Dermis microvascular lymphatic vessel endothelial cell (primary cell): ENCODE measurements around the gene SLC6A19. TPM values are rescaled to one million over a fixed set of nuclear protein-coding genes. Genes with fewer than 3 reads are reported as not detected.
A peak's percentile ranks its signal among the peaks of the same experiment; 100 is the strongest.

Experiments used
- DNase-seq, 2 donors: peaks; one replicate each; pipeline versions ENCODE4 v3.0.0 to v3.0.0-alpha.2; 2010; ENCODE audit warnings: low read depth in 2 of 2
- total RNA-seq: library from RNA; depleted of rRNA; stranded (reverse); fragments of >200 nt; gene quantifications from 2 replicates; pipeline ENCODE4 v1.2.1, GENCODE V29; 2014

Gene SLC6A19
- total RNA-seq, 1 donor from 2014 or later = not detected

DNA sequence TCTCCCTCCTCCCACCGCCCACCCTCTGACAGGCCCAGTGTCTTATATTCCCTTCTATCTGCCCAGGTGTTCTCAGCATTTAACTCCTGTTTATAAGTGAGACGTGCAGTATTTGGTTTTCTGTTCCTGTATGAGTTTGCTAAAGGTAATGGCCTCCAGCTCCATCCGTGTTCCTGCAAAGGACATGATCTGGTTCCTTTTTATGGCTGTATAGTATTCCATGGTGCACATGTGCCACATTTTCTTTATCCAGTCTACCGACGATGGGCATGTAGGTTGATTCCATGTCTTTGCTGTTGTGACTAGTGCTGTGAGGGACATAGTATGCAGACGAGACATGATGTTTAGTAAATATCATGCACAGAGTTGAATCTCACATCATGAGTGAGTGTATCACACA, 7.0 kb upstream of the SLC6A19 start:
- DNase-seq = no peak

DNA sequence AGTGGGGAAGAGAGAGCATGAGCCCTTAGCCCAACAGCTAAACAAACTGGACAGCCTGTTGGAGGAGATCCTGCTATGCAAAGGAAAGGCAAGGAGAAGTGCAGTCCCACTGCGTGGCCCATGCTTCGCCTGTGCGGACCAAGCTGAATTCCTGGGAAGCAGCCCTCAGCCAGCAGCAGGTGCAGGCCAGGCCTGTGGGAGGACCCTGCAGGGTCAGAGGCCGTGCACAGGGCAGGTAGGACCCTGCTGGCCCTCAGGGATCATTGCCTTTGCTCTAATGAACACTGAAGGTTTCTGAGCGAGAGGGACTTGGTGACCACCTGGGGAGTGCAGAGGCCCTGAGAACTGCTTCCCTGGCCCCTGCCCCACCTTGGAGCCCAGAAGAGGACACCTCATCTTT, 6.0 kb upstream of the SLC6A19 start:
- DNase-seq = no peak

DNA sequence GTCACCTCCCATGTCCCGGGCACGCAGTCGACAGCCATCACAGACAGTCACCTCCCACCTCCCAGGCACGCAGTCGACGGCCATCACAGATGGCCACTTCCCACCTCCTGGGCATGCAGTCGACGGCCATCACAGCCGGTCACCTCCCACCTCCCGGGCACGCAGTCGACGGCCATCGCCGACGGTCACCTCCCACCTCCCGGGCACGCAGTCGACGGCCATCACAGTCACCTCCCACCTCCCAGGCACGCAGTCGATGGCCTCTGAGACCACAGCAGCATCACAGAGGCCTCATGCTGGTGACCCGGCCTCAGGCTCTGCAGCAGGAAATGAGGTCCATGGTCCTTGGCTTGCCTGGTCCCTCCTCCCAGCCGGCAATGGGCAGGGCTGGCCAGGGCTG, 5.5 kb upstream of the SLC6A19 start:
- no peak for DNase-seq

DNA sequence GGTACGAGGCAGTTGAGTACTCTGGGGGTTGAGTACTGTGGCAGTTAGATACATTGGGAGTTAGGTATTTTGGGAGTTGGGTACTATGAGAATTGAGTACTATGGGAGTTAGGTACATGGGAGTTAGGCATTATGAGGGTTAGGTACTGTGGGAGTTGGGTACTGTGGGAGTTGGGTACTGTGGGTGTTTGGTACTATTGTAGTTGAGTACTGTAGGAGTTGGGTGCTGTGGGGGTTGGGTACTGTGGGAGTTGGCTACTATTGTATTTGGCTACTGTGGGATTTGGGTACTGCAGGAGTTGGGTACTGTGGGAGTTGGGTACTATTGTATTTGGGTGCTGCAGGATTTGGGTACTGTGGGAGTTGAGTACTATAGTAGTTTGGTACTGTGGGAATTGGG, 4.8 kb upstream of the SLC6A19 start:
- no peak for DNase-seq

DNA sequence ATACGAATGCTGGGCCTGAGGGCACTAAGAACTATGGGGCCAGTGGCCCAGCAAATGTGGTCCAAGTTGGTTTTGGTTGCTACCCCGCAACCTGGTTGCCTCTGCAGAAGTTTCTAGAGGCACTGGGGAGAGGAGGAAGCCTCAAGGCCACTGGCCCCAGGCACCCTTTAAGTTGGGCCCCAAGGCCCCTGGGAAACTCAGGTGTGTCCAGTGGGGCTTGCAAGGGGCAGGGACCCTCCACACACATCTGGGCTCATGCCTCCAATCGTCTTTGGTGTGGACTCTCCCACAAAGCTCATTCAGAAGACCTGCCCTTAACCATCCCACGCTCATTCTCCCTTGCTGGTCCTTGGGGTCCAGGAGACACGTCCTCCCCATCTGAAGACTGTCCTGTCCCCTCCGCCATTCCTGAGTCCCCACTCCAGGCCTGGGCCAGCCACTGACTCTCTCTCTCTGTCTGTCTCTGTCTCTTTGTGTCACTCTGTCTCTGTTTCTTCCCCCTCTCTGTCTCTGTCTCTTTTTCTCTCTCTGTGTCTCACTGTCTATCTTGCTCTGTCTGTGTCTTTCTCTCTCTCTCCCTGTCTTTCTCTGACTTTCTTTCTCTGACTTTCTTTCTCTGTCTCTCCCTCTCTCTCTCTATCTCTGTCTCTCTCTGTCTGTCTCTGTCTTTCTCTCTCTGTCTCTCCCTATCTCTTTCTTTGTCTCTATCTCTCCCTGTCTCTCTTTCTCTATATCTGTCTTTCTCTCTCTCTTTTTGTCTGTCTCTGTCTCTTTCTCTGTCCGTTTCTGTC, 3.3 kb upstream of the SLC6A19 start:
- DNase-seq = no peak

DNA sequence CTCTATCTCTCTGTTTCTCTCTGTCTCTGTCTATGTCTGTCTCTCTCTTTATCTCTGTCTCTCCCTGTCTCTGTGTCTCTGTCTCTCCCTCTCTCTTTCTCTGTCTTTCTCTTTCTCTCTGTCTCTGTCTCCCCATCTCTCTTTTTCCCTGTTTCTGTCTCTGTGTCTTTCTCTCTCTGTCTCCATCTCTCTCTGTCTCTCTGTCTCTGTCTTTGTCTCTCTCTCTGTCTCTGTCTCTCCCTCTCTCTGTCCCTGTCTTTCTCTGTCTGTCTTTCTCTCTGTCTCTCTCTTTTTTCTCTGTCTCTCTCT, 2.1 kb upstream of the SLC6A19 start:
- DNase-seq = no peak

DNA sequence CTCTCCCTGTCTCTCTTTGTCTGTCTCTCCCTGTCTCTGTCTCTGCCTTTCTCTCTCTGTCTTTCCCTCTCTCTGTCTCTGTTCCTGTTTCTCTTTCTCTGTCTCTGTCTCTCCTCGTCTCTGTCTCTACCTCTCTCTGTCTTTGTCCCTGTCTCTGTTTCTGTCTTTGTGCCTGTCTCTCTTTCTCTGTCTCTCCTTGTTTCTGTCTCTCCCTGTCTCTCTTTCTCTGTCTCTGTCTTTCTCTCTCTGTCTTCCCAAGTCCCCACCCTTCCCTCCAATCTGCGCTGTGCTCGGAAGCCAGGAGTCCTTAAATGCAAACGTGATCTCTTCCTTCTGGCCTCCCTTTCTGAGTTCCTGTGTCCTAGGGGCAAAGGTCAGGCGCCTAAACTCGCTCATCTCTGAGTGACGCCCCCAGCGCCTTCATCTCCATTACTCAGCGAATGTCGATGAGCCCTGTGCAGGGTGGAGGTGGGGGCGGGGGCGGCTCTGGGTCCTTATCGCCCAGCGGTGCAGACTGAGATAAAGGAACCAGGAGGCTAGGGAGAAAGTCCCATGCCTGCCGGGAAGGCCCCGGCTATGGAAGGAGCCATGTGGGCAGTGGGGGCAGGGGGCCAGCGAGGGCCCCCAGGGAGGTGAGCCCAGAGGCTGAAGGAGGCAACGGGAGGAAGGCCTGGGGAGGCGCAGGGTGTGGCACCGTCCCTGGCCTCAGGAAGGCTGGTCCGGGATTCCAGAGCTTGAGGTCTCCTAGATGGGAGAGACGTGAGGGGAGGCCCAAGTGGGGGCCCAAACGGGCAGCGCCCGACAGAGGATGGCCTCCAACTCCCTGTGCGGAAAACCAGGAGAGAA, 1.5 kb upstream of the SLC6A19 start:
- DNase-seq = no peak

DNA sequence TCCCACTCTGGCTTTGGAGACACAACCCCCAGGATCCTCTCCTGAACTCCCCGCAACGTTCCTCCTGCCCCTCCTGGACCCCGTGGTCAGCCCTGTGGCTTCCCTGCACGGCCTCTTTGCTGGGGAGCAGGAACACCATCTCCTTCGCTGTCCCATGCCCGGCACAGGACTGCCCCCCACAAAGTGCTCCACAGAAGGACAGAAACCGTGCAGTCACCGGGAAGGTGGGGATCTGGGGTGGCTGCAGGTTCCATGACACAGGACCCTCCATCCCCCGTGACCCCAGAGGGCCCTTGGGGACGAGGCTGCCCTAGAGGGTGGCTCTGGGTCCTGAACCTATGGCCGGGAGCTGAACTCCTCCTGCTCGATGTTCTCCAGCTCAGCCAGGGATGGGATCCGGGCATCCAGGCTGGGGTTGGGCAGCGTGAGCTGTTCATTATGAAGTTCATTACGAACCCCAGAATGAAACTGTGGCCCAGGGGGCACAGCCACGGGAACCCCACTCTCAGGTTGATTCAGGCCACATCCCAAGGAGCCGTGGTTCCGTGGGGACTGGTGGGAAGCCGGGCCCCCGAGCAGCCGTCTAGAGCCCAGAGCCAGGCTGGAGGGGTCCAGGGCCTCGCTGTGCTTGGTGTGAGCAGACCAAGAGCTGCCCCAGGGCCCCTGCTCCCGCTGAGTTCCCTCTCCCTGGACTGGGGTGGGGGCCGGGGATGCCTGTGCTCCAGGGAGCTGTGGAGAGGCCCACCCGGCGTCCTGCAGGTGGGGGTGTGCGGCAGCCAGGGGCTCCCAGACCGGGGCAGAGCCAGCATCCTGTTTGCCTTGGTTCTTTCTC, 684 bp upstream of the SLC6A19 start:
- DNase-seq = no peak

DNA sequence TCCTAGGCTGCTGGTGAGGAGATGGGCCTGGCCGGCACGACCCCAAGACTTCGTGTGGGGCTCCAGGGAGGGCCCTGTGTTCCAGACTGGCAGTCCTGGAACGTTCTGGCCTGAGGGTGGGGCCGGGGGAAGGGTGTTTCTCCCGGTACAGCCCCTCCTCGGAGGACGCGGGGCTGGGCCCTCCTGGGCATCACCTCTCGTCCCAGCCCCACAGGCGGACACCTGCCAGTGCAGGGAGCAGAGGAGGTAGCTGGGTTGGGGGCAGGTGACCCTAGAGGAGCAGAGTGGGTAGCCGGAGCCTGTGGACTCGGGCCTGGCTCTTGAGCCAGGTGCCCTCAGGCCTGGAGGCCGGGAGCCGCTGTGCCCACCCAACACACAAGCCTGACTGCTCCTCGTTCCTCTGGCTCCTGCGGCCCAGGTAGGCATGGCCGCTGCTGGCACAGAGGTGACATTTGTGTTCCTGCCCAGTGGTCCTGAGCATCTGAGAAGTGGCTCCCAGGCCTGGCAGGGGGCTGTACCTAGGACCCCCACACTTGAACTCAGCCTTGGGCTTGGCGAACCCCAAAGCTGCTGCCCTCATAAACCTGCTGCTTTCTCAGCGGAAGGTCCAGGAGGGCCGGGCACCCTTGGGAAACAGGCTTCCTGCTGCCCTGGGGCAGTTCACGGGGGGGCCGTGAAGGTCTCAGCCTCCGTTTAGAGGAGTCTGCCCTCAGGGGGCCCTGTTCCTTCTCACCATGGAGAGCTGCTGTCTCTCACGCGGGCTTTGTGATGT, 817 bp downstream of the SLC6A19 start:
- no peak for DNase-seq

DNA sequence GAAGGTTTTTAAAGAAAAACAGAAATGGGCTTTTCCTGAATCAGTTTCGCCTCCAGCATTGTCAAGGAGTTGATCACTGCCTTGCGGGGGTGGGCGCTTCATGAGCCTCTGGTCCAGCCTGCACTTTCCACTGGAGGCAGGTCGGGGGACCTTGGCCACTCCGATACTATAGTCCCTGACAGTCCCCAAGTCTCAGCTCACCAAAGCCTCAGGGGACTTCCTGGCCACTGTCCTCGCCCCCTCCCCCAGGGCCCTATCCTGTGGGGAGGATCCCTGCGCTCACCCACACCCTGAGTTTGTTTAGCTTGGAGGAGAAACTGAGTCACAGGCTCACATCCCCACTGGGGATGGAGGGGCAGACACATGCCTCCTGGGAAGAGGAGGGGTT, 1.4 kb downstream of the SLC6A19 start:
- no peak for DNase-seq

DNA sequence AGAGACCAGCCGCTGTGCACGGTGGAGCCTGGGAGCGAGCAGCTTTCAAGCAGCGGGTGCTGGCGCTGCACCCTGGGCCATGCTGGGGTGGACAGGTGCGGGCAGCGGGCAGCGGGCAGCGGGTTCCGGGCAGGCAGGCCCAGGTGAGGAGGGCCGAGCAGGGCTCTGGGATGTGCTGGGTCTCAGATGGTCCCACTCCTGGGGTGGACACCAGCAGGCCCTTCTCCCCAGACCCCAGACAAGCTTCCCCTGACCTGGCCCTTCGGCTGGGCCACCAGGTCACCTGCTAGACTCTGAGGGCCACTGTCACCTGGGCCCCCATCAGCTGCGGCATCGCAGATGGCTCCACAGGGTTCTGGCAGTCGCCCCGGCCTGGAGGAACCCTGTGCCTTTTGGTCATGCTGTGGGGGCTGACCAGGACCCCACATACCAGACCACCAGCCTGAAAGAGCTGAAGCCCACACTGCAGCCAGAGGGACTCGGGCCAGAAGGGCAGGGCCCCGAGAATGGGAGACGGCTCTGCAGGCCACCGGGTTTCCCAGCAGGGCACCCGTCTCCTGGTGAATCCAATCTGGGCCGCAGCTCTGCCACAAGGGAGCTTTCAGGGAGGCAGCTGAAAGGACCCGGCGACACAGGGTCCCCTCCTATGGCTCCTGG, 2.0 kb downstream of the SLC6A19 start:
- DNase-seq = no peak

DNA sequence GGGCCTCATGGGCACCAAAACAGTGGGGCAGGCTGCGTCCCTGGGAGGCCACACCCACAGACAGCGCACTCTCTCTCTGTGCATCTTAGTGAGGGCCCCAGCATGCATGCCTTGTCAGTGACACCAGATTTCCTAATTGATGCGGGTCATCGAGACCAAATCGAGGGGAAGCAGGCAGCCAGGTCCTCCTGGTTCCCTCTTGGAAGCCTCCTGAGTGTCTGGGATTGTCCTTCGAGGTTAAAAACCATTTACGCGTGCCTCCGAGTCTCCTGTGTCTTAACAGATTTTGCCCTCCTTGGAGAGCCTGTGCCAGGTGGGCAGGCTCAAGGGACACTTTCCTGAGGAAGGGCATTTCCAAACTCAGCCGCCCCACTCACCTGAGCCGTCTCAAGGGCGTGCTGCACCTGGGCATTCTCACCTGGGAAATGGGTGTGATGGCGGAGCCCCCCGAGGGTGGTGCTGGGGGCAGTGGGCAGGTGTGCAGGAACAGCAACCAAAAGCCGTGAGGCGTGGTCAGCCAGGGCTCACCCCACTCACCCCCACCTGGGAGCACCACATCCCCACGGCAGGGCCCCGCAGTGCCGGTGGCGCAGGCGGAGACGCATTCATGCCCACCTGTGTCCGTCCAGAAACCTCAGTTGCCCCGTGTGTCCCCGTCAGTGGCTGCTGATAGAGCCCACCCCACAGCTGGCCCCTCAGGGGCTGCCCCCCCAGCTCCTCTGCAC, 2.7 kb downstream of the SLC6A19 start:
- no peak for DNase-seq

DNA sequence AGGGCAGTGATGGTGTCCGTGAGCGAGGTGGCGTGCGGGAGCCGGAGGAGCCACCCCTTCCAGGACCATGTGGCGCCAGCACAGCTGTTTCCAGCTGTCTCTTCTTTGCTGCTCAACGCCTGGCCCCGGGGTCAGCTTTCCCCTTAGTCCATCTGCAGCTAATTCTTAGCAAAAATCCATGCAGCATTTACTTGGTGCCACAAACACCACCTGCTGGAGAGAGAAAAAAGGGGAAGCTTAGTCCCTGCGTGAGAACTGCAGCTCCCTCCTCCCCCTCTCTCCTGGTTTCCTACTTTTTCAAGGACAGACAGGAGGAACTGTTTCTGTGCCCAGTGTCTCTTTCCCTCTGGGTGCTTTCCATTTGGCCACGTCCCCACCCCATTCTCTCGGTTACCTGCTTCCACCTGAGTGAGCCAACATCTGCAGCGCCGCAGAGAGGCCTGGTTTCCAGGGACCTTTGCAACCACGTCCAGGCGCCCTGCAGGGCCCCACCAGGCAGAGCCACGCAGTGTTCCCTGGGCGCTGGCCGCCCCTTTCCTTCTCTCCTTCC, 3.4 kb downstream of the SLC6A19 start:
- DNase-seq = peak in 1 of 2 donors; percentile 13

DNA sequence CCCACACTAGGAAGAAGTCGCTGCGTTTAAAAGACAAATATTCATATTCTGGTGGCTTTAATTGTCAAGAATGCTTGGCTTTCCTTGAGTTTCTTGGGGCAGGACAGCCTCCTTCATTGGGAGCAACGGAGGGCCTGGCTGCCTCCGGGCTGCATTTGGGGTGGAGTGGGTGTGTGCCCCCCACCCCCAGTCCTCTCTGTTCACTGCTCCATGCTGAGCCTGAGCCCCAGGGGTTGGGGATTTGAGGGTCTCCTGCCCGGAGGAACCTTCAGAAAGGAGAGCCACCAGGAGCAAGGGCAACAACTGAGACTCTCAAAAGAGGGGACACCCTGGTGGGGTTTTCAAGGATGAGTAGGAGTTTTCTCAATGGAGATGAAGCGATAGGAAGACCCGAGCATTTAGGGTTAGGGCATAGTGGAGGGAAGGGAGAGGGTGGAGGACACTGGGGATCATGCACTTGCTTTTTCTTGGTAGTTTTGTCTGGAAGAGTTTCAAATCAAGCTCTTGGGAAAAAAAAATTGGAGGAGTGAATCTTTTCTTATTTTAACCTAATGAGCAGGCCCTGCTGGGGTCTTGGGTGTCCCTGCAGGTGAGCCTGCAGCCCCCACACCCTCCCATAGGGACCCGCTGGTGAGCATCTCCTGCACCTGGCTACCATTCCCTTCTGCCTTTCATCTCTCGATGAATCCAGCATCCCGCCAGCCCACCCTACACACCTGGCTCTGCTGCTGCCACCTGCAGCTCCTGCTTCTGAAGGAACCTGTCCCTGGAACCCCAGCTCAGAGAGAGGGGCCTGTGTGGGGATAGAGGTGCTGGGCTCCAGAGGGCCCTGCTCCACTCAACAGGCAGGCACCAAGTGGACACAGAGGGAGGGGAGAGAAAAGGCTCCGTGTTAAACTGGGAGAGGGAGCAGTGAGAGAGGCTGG, 4.1 kb downstream of the SLC6A19 start:
- DNase-seq = no peak

DNA sequence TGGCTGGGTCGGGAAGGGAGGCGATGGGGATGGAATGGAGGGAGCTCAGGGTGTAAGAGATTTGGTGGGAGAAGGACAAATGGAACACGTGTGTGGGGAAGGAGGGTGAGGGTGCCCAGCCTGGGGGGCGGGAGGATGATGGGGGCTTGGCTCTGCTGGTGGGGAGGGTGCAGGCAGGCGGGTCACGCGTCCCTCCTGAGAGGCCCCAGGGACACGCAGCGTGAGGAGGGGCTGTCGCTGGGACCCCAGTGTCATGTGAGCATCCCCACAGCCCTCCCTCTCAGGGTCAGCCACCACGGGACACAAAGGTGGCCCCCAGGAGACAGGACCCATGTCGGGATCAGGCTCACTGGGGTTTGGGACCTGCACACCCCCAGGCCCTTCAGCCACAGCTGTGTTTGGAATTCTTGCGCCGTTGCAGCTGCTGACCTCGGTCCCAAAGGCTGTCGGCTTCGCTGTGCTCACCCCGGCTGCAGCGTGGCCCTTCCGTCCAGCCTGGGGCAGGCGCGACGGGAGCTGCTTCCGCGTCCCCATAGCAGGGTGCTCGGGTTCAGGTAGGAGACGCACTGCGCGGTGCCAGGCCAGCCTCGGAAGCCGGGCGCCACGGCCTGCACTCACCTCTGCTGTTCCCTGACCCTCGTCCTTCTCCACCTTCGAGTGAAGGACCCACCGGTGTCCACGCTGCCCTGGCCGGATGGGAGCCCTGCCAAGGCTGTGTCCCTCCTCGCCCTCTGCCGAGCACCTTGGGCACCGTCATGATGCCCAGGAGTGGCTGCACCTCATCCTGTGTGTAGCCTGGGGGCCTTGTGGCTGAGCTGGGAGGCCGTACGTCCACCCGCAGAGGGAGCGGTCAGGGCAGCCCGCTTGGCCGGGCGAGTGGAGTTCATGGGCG, 5.4 kb downstream of the SLC6A19 start:
- DNase-seq = no peak

DNA sequence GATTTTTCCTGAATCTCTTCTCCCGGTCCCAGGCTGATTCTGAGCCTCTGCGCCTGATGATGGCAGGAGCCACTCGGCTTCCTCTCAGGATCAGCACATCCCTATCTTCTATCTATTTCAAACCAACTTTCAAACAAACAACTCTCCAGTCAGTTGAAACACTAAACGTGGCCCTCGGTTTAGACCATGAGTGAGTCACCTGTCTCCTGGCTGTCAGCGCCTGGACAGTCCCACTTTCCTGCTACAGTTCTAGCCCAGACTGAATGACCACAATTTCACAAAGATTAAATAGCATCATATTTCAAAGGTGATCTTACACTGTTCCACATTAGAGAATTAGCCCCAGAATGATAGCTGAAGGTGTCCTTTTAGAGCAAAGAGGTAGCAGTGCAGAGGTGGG, 6.2 kb downstream of the SLC6A19 start:
- no peak for DNase-seq

DNA sequence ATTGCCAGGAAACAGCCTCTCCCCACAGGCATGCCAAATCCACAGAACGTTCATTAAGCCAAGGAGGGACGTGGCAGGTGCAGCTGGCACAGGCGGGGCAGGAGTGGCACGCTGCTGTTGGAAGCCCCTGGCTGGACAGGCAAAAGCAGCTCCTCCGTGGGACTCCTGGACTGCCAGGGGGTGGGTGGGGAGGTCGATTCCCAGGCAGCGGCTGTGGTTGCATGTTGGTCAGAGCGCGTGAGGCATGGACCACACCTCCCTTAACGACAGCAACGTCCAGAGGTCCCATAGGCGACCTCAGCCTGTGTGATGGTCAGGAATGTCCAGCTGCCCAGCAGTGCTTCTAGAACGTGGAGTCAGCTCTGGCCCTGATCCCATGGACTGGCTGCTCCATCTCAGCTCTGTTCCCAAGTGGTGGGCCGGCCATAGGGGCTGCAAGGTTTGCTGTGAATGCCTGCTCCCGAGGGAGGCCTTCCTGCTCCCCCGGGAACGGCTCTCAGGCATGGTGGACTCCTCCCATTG, 6.9 kb downstream of the SLC6A19 start:
- no peak for DNase-seq
